PC-3 (cell line): ENCODE data around the gene ZNF182. TPM values are rescaled to one million over a fixed set of nuclear protein-coding genes. Genes with fewer than 3 reads are reported as not detected.
"Not testable (repeated sequence)": the region's sequence is repeated elsewhere in the genome, so short reads cannot be mapped to it uniquely, and the experiment has no call there.

Source experiments
- ATAC-seq: fragments of 200-7000 bp; cut with Tn5 transposase; 2 replicates; pipeline ENCODE4 v1.9.1; 2020; ENCODE audit warnings: mild to moderate bottlenecking, moderate library complexity
- BruUV-seq: library from RNA; stranded (reverse); fragments of 400-500 nt; replicated peaks from 2 replicates; lab custom pipeline; 2021; lab: Mats Ljungman, UMichigan
- CTCF ChIA-PET: fragments of 300-600 bp; sonication (Branson Sonifier 250); formaldehyde crosslinking; loops from one replicate; lab custom pipeline; 2022; ENCODE audit warnings: antibody characterized with exemption; lab: Charles Lee
- POLR2A ChIA-PET: fragments of 300-600 bp; sonication (Branson Sonifier 250); formaldehyde crosslinking; loops from one replicate; lab custom pipeline; 2022; ENCODE audit warnings: antibody characterized with exemption; ENCODE audit not compliant: unreplicated experiment; lab: Charles Lee
- DNase-seq: peaks from one replicate; pipeline ENCODE4 v3.0.0-alpha.2; 2015
- H2AFZ ChIP-seq: fragments of 300-600 bp; sonication (generic); 2 replicates; pipeline ENCODE4 v1.6.0; 2016; ENCODE audit warnings: antibody characterized with exemption, low read length
- H3F3A ChIP-seq: fragments of 300-600 bp; sonication (generic); one replicate; pipeline ENCODE4 v1.6.0; 2017; ENCODE audit warnings: antibody characterized with exemption, low read length, control low read depth, mild to moderate bottlenecking; ENCODE audit not compliant: unreplicated experiment
- H3K27ac ChIP-seq: fragments of 300-600 bp; sonication (generic); 2 replicates; pipeline ENCODE4 v1.5.1; 2016; ENCODE audit warnings: mild to moderate bottlenecking, low read length
- H3K27me3 ChIP-seq: fragments of 300-600 bp; sonication (generic); 2 replicates; pipeline ENCODE4 v1.6.1; 2016; ENCODE audit warnings: low read length, mixed read lengths
- H3K36me3 ChIP-seq: fragments of 300-600 bp; sonication (generic); 2 replicates; pipeline ENCODE4 v1.6.1; 2016; ENCODE audit warnings: low read depth, mixed run types, low read length, mixed read lengths
- H3K4me1 ChIP-seq: fragments of 300-600 bp; sonication (generic); 2 replicates; pipeline ENCODE4 v1.5.1; 2016; ENCODE audit warnings: low read length; ENCODE audit not compliant: insufficient read depth
- H3K4me2 ChIP-seq: fragments of 300-600 bp; sonication (generic); 2 replicates; pipeline ENCODE4 v1.6.0; 2016; ENCODE audit warnings: low read length
- H3K4me3 ChIP-seq: fragments of 300-600 bp; sonication (generic); 2 replicates; pipeline ENCODE4 v1.5.1; 2016; ENCODE audit warnings: mild to moderate bottlenecking, low read length, mixed read lengths
- H3K79me2 ChIP-seq: fragments of 300-600 bp; sonication (generic); 2 replicates; pipeline ENCODE4 v1.6.1; 2017; ENCODE audit warnings: low read length, mixed read lengths
- H3K9ac ChIP-seq: fragments of 300-600 bp; sonication (generic); 2 replicates; pipeline ENCODE4 v1.6.0; 2016; ENCODE audit warnings: mild to moderate bottlenecking, low read length
- H3K9me2 ChIP-seq: fragments of 300-600 bp; sonication (generic); replicated peaks from 2 replicates; pipeline ENCODE4 v1.6.1; 2016; ENCODE audit warnings: mixed run types, low read length, mixed read lengths
- H3K9me3 ChIP-seq: fragments of 300-600 bp; sonication (generic); 2 replicates; pipeline ENCODE4 v1.6.1; 2016; ENCODE audit warnings: low read length, mixed read lengths
- H4K20me1 ChIP-seq: fragments of 300-600 bp; sonication (generic); 2 replicates; pipeline ENCODE4 v1.6.1; 2016; ENCODE audit warnings: low read length, mixed read lengths
- CTCF ChIP-seq: fragments of 300-600 bp; sonication (generic); conservative IDR thresholded peaks from 2 replicates; pipeline ENCODE4 v1.5.1; 2017; ENCODE audit warnings: antibody characterized with exemption, low read depth, mild to moderate bottlenecking, low read length
- EZH2 ChIP-seq: fragments of 300-600 bp; sonication (generic); IDR thresholded peaks from one replicate; pipeline ENCODE4 v1.6.1; 2017; ENCODE audit warnings: antibody characterized with exemption, mild to moderate bottlenecking, low read length; ENCODE audit not compliant: unreplicated experiment
- EZH2phosphoT487 ChIP-seq: fragments of 300-600 bp; sonication (generic); IDR thresholded peaks from 2 replicates; pipeline ENCODE4 v1.6.1; 2018; ENCODE audit warnings: mild to moderate bottlenecking, antibody characterized with exemption, low read length, borderline replicate concordance
- intact Hi-C: fragments of 100-400 bp; cut with micrococcal nuclease; formaldehyde crosslinking; loops from 2 replicates; pipeline ENCODE4 v1.9.0; 2023
- total RNA-seq: library from RNA; depleted of rRNA; stranded (reverse); fragments of >200 nt; gene quantifications from 2 replicates; pipeline ENCODE4 v1.2.3, GENCODE V29; 2014

Gene ZNF182
- total RNA-seq, 1 experiment from 2014 or later = 1.2 TPM

DNA sequence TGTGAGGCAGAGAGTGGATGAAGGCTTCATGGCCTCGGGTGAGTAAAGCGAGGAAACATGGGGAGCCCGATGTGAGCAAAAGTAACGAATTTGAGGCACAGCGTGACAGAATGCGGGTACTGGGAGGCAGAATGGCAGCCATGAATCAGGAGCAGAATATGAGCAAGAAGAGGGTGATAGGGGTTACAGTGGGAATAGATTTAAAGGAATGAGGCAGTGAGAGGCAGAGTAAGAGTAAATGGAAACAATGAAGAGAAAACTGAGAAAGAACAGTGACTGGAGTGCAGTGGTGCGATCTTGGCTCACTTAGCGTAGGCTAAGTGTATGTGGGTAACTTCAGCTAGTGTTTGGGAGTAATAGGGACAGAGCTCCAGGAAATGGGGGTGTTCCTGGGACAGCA, 2.9 kb upstream of the ZNF182 start, which contains the start of gene SPACA5:
Gene SPACA5, plus strand, starts transcription at position 301 of the 400 bp plus-strand sequence. CDS start 815 bp downstream, outside the sequence.
- H3K9ac ChIP-seq, H3K4me2 ChIP-seq, H3F3A ChIP-seq, ATAC-seq, H3K27me3 ChIP-seq, H3K9me3 ChIP-seq, H3K36me3 ChIP-seq, CTCF ChIA-PET, H2AFZ ChIP-seq, H3K4me1 ChIP-seq, H4K20me1 ChIP-seq, DNase-seq, intact Hi-C loops, H3K4me3 ChIP-seq, H3K9me2 ChIP-seq, BruUV-seq, POLR2A ChIA-PET, H3K27ac ChIP-seq: not testable (repeated sequence)
- peaks cover 14% of the 10 kb centered on the region; the same call in 1 of the 2 replicates for H3K79me2 ChIP-seq

- TF ChIP-seq EZH2phosphoT487 = no peak
- TF ChIP-seq CTCF = no peak
- no peak for TF ChIP-seq EZH2
- Histone ChIP-seq H3K9me3 (no peaks in the 10 kb centered on the region), H3K27ac (no peak overlapping the region), H3K4me1 (no peaks in the 10 kb centered on the region), H3K79me2 (peaks cover 14% of the 10 kb centered on the region; the same call in 1 of the 2 replicates), H3K36me3 (no peaks in the 10 kb centered on the region; the same call in 1 of the 2 replicates), H3F3A (no peaks in the 10 kb centered on the region), H3K4me3 (peak overlapping the region; percentile 81), H3K4me2 (peak overlapping the region; percentile 89), H3K9me2 (no peaks in the 10 kb centered on the region), H3K9ac (peak overlapping the region; percentile 62), H2AFZ (peak overlapping the region; percentile 94), H4K20me1 (no peaks in the 10 kb centered on the region), H3K27me3 (no peaks in the 10 kb centered on the region)
- TSS peak; percentile 74 for BruUV-seq
- DNase-seq = no peak
- ChIA-PET POLR2A (interaction anchor here (0.6 kb wide), 1 partner anchor 27 kb away, joined by 3 read pairs; no protein-coding TSS in a partner anchor), CTCF (no interaction called here)
- ATAC-seq = peak; percentile 14
- intact Hi-C loops = no loop called here
Measured at GRCh38 chrX:48003367-48003757, 427 bp downstream of the ZNF182 start.

DNA sequence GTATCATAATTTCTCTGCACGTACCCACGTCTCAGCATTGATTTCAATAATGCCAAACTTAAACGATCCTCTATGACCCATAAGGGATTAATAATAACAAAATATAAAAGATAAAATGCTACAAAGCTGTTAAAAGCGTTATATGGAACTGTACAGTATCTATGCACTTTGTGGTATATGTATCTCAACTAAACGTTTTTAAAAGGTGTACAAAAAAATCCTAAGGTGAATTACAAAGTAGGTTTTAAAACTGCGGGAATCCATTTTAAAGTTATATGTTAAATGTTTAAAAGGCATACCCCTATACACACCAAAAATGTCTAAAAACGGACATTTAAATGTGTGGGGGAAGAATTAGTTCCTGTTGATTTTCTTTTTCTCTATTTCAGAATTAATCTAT, 860 bp downstream of the ZNF182 start:
- Histone ChIP-seq H3K4me2 (peak overlapping the region; percentile 89), H3F3A (no peaks in the 10 kb centered on the region), H4K20me1 (no peaks in the 10 kb centered on the region), H3K36me3 (no peaks in the 10 kb centered on the region; the same call in 1 of the 2 replicates), H2AFZ (no peak overlapping the region), H3K9me2 (no peaks in the 10 kb centered on the region), H3K4me1 (no peaks in the 10 kb centered on the region), H3K27me3 (no peaks in the 10 kb centered on the region), H3K79me2 (peaks cover 14% of the 10 kb centered on the region; the same call in 1 of the 2 replicates), H3K27ac (no peak overlapping the region), H3K9me3 (no peaks in the 10 kb centered on the region), H3K9ac (peak overlapping the region; percentile 62), H3K4me3 (peak overlapping the region; percentile 81)
- no peak for ATAC-seq
- intact Hi-C loops = no loop called here
- DNase-seq = no peak
- ChIA-PET POLR2A (interaction anchor here (0.6 kb wide), 1 partner anchor 26 kb away, joined by 3 read pairs; no protein-coding TSS in a partner anchor), CTCF (no interaction called here)
- no TSS peak for BruUV-seq
- TF ChIP-seq EZH2phosphoT487 (no peak), CTCF (no peak), EZH2 (no peak)
